Measurements from ENCODE around the gene C1QL4.
A peak's percentile ranks its signal among the peaks of the same experiment; 100 is the strongest.
"Not testable (repeated sequence)": the region's sequence is repeated elsewhere in the genome, so short reads cannot be mapped to it uniquely, and the experiment has no call there.

The C1QL4 gene

GRCh38 chr12:49330631-49331379 lies 6.2 kb downstream of the C1QL4 start:
- Histone ChIP-seq H3K27me3 (ENCODE audit: control insufficient read depth, insufficient read depth, low read length) (peaks cover 41% of the 10 kb centered on the region), H3K4me1 (ENCODE audit: control insufficient read depth, insufficient read depth, low read length) (no peaks in the 10 kb centered on the region), H3K9ac (ENCODE audit: low read depth, low read length) (no peak overlapping the region), H3K9me3 (ENCODE audit: control insufficient read depth, insufficient read depth, low read length) (no peaks in the 10 kb centered on the region), H3K36me3 (ENCODE audit: control insufficient read depth, insufficient read depth, low read length) (peaks cover 17% of the 10 kb centered on the region), H3K4me3 (ENCODE audit: low read depth, low read length) (no peak overlapping the region)

GRCh38 chr12:49330032-49330619 lies 6.9 kb downstream of the C1QL4 start:
- Histone ChIP-seq H3K4me3 (ENCODE audit: low read depth, low read length) (no peak overlapping the region), H3K27me3 (ENCODE audit: control insufficient read depth, insufficient read depth, low read length) (peaks cover 35% of the 10 kb centered on the region), H3K9me3 (ENCODE audit: control insufficient read depth, insufficient read depth, low read length) (no peaks in the 10 kb centered on the region), H3K36me3 (ENCODE audit: control insufficient read depth, insufficient read depth, low read length) (peaks cover 21% of the 10 kb centered on the region), H3K4me1 (ENCODE audit: control insufficient read depth, insufficient read depth, low read length) (no peaks in the 10 kb centered on the region), H3K9ac (ENCODE audit: low read depth, low read length) (no peak overlapping the region)

GRCh38 chr12:49328816-49329215 lies 8.2 kb downstream of the C1QL4 start:
- Histone ChIP-seq H3K4me1 (ENCODE audit: control insufficient read depth, insufficient read depth, low read length) (no peaks in the 10 kb centered on the region), H3K9me3 (ENCODE audit: control insufficient read depth, insufficient read depth, low read length) (no peaks in the 10 kb centered on the region), H3K36me3 (ENCODE audit: control insufficient read depth, insufficient read depth, low read length) (peaks cover 22% of the 10 kb centered on the region), H3K27me3 (ENCODE audit: control insufficient read depth, insufficient read depth, low read length) (peaks cover 22% of the 10 kb centered on the region), H3K4me3 (ENCODE audit: low read depth, low read length) (no peak overlapping the region), H3K9ac (ENCODE audit: low read depth, low read length) (no peak overlapping the region)

GRCh38 chr12:49327887-49328286 lies 9.1 kb downstream of the C1QL4 start:
- Histone ChIP-seq H3K9me3 (ENCODE audit: control insufficient read depth, insufficient read depth, low read length) (no peaks in the 10 kb centered on the region), H3K9ac (ENCODE audit: low read depth, low read length) (no peak overlapping the region), H3K4me3 (ENCODE audit: low read depth, low read length) (no peak overlapping the region), H3K4me1 (ENCODE audit: control insufficient read depth, insufficient read depth, low read length) (no peaks in the 10 kb centered on the region), H3K36me3 (ENCODE audit: control insufficient read depth, insufficient read depth, low read length) (peaks cover 24% of the 10 kb centered on the region), H3K27me3 (ENCODE audit: control insufficient read depth, insufficient read depth, low read length) (peaks cover 12% of the 10 kb centered on the region)

- Histone ChIP-seq H3K9me3 (ENCODE audit: control insufficient read depth, insufficient read depth, low read length) (no peaks in the 10 kb centered on the region), H3K36me3 (ENCODE audit: control insufficient read depth, insufficient read depth, low read length) (peaks cover 24% of the 10 kb centered on the region), H3K27me3 (ENCODE audit: control insufficient read depth, insufficient read depth, low read length) (peaks cover 8% of the 10 kb centered on the region), H3K9ac (ENCODE audit: low read depth, low read length) (no peak overlapping the region), H3K4me3 (ENCODE audit: low read depth, low read length) (no peak overlapping the region), H3K4me1 (ENCODE audit: control insufficient read depth, insufficient read depth, low read length) (no peaks in the 10 kb centered on the region)
Observed at GRCh38 chr12:49327368-49327767, 9.6 kb downstream of the C1QL4 start.

- no peaks in the 10 kb centered on the region for H3K9me3 ChIP-seq (ENCODE audit: control insufficient read depth, insufficient read depth, low read length)
- no peak overlapping the region for H3K4me3 ChIP-seq (ENCODE audit: low read depth, low read length)
- H3K27me3 ChIP-seq (ENCODE audit: control insufficient read depth, insufficient read depth, low read length): no peaks in the 10 kb centered on the region
- peaks cover 17% of the 10 kb centered on the region for H3K36me3 ChIP-seq (ENCODE audit: control insufficient read depth, insufficient read depth, low read length)
- peaks cover 3% of the 10 kb centered on the region for H3K4me1 ChIP-seq (ENCODE audit: control insufficient read depth, insufficient read depth, low read length)
- H3K9ac ChIP-seq (ENCODE audit: low read depth, low read length): no peak overlapping the region
Observed at GRCh38 chr12:49325606-49326005, 11.4 kb downstream of the C1QL4 start.

- peaks cover 3% of the 10 kb centered on the region for H3K4me1 ChIP-seq (ENCODE audit: control insufficient read depth, insufficient read depth, low read length)
- peak overlapping the region; percentile 97 for H3K9ac ChIP-seq (ENCODE audit: low read depth, low read length)
- H3K4me3 ChIP-seq (ENCODE audit: low read depth, low read length): peak overlapping the region; percentile 93
- peaks cover 2% of the 10 kb centered on the region for H3K27me3 ChIP-seq (ENCODE audit: control insufficient read depth, insufficient read depth, low read length)
- no peaks in the 10 kb centered on the region for H3K9me3 ChIP-seq (ENCODE audit: control insufficient read depth, insufficient read depth, low read length)
- peaks cover 12% of the 10 kb centered on the region for H3K36me3 ChIP-seq (ENCODE audit: control insufficient read depth, insufficient read depth, low read length)
Observed at GRCh38 chr12:49323524-49324097, 13.4 kb downstream of the C1QL4 start.

GRCh38 chr12:49322708-49323523 lies 14.1 kb downstream of the C1QL4 start, which contains the start of gene TROAP:
Gene TROAP, plus strand, starts transcription at chr12:49323255. Its CDS starts 354 bp downstream, at chr12:49323609.
- Histone ChIP-seq H3K27me3 (ENCODE audit: control insufficient read depth, insufficient read depth, low read length) (peaks cover 2% of the 10 kb centered on the region), H3K9me3 (ENCODE audit: control insufficient read depth, insufficient read depth, low read length) (no peaks in the 10 kb centered on the region), H3K4me1 (ENCODE audit: control insufficient read depth, insufficient read depth, low read length) (peaks cover 3% of the 10 kb centered on the region), H3K4me3 (ENCODE audit: low read depth, low read length) (peak within 1 kb of the TSS; percentile 93), H3K9ac (ENCODE audit: low read depth, low read length) (peak within 1 kb of the TSS; percentile 97), H3K36me3 (ENCODE audit: control insufficient read depth, insufficient read depth, low read length) (peaks cover 12% of the 10 kb centered on the region)

GRCh38 chr12:49322367-49322707 lies 14.7 kb downstream of the C1QL4 start:
- H3K4me1 ChIP-seq (ENCODE audit: control insufficient read depth, insufficient read depth, low read length): peaks cover 3% of the 10 kb centered on the region
- H3K9me3 ChIP-seq (ENCODE audit: control insufficient read depth, insufficient read depth, low read length): no peaks in the 10 kb centered on the region
- H3K4me3 ChIP-seq (ENCODE audit: low read depth, low read length): peak overlapping the region; percentile 93
- peaks cover 2% of the 10 kb centered on the region for H3K27me3 ChIP-seq (ENCODE audit: control insufficient read depth, insufficient read depth, low read length)
- H3K9ac ChIP-seq (ENCODE audit: low read depth, low read length): peak overlapping the region; percentile 79
- peaks cover 10% of the 10 kb centered on the region for H3K36me3 ChIP-seq (ENCODE audit: control insufficient read depth, insufficient read depth, low read length)

GRCh38 chr12:49320411-49321103 lies 16.4 kb downstream of the C1QL4 start:
- H3K36me3 ChIP-seq (ENCODE audit: control insufficient read depth, insufficient read depth, low read length); H3K4me1 ChIP-seq (ENCODE audit: control insufficient read depth, insufficient read depth, low read length); H3K27me3 ChIP-seq (ENCODE audit: control insufficient read depth, insufficient read depth, low read length); H3K9me3 ChIP-seq (ENCODE audit: control insufficient read depth, insufficient read depth, low read length); H3K4me3 ChIP-seq (ENCODE audit: low read depth, low read length); H3K9ac ChIP-seq (ENCODE audit: low read depth, low read length): not testable (repeated sequence)

- H3K27me3 ChIP-seq (ENCODE audit: control insufficient read depth, insufficient read depth, low read length); H3K36me3 ChIP-seq (ENCODE audit: control insufficient read depth, insufficient read depth, low read length); H3K4me1 ChIP-seq (ENCODE audit: control insufficient read depth, insufficient read depth, low read length); H3K4me3 ChIP-seq (ENCODE audit: low read depth, low read length); H3K9me3 ChIP-seq (ENCODE audit: control insufficient read depth, insufficient read depth, low read length); H3K9ac ChIP-seq (ENCODE audit: low read depth, low read length): not testable (repeated sequence)
Observed at GRCh38 chr12:49317118-49317517, 19.9 kb downstream of the C1QL4 start.

Measured in iPS-15b (cell line).